Measurements from ENCODE around the gene ANKRD33B.
A peak's percentile ranks its signal among the peaks of the same experiment; 100 is the strongest.

Gene ANKRD33B

DNA sequence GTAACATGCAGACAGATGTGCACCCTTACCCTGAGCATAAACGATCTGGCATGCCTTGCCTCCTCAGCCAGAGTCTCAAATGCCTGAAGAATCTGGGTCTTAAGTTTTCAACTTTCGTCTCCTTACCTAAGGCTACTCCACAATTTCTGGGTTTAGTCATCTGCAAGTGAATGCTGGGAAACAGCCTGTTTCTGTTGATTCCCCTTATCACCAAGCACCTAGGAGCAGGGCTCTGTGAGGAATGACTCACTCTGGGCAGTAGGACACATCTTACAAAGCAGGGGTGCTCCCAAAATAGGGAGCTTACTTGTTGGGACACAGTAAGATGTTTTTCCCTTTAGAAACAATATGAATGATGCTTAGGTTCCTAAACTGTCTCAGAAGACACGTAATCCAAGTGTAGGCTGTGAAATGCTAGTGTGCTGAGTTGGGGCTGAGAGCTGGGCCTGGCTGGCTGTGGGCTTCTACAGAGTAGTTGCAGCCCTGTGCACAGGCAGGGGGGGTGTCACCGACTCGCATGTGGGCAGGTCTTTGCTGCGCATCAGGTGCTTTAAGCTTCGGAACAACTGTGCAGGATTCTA lies 139.1 kb downstream of the ANKRD33B start:
- Mint-ChIP-seq H3K36me3 (peaks cover 2% of the 10 kb centered on the region), H3K27me3 (no peaks in the 10 kb centered on the region), H3K27ac (no peak overlapping the region), H3K4me1 (ENCODE audit: low read depth) (peaks cover 40% of the 10 kb centered on the region), H3K4me3 (no peak overlapping the region), H3K9me3 (ENCODE audit: low read depth) (no peaks in the 10 kb centered on the region)

DNA sequence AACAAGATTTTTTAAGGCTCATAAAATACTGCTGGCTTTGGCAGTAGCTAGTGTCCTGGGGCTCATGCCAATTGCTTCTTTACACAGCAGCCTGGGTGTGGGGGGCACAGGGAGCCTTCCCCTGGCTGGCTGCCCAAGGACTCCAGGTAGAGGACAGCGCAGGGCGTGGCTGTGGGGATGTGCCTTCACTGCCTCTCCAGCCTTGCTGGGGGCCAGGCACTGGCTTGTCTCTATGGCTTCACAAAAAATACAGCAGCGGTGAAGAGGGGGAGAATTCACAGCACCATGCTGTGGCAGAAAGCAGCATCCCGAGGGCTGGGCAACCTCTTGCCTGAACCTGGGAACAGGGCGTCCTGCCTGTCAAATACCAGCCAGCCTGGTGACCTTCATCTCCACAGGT lies 139.8 kb downstream of the ANKRD33B start:
- H3K27me3 Mint-ChIP-seq = no peaks in the 10 kb centered on the region
- no peak overlapping the region for H3K27ac Mint-ChIP-seq
- peaks cover 2% of the 10 kb centered on the region for H3K36me3 Mint-ChIP-seq
- no peaks in the 10 kb centered on the region for H3K9me3 Mint-ChIP-seq (ENCODE audit: low read depth)
- H3K4me3 Mint-ChIP-seq = no peak overlapping the region
- H3K4me1 Mint-ChIP-seq (ENCODE audit: low read depth) = peaks cover 38% of the 10 kb centered on the region

DNA sequence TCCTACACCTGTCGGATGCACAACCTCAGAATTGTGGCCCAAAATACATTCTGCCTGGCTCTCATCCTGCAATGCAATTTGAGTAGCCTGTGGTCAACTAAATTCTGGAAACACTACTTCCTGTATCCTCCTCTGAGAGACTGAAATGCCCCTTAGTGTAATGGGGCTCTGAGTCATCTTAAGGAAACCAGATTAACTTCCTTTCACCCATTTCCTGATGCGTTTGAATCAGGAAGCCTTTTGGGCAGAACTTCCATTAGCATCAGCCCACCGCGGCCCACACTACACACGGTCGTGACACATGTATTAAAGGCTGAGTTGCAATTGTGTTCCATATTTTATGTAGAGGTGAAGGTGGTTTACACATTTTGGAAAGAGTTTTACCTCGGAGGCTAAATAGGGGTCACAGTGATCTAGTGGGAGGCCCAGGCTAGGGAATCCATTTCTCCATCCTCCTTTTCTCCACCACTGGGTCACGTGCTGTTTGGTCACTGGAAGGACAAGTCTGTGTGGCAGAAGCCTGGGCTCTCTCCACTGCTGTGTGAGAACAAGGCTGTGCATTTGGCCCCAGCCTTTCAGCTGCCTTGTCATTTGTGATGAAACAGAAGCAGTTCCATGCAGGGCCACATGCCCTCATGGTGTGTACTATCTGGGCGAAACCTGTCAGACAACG lies 141.2 kb downstream of the ANKRD33B start:
- peaks cover 32% of the 10 kb centered on the region for H3K4me1 Mint-ChIP-seq (ENCODE audit: low read depth)
- H3K27me3 Mint-ChIP-seq = no peaks in the 10 kb centered on the region
- no peaks in the 10 kb centered on the region for H3K9me3 Mint-ChIP-seq (ENCODE audit: low read depth)
- no peaks in the 10 kb centered on the region for H3K36me3 Mint-ChIP-seq
- H3K27ac Mint-ChIP-seq = peak overlapping the region; percentile 75
- H3K4me3 Mint-ChIP-seq = peak overlapping the region; percentile 4

DNA sequence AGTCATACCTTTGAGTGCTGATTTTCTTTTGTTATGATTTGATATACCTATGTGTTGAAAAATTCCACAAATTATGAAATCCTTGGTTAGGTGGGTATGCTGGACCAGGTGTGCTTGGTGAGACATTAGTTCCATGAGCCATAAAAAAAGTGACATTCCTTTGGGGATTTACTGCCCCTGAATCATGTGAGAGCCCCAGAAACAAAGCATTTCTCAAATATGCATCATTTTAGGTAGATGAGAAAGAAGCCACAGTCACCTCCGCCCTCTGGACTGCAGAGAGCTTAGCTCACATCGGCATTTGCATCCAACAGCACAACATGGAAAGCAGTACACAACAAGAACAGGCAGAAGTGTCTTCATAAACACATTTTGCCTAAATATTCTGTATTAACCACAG lies 141.9 kb downstream of the ANKRD33B start:
- Mint-ChIP-seq H3K9me3 (ENCODE audit: low read depth) (no peaks in the 10 kb centered on the region), H3K36me3 (no peaks in the 10 kb centered on the region), H3K27me3 (no peaks in the 10 kb centered on the region), H3K27ac (peak overlapping the region; percentile 75), H3K4me1 (ENCODE audit: low read depth) (peaks cover 30% of the 10 kb centered on the region), H3K4me3 (peak overlapping the region; percentile 4)

DNA sequence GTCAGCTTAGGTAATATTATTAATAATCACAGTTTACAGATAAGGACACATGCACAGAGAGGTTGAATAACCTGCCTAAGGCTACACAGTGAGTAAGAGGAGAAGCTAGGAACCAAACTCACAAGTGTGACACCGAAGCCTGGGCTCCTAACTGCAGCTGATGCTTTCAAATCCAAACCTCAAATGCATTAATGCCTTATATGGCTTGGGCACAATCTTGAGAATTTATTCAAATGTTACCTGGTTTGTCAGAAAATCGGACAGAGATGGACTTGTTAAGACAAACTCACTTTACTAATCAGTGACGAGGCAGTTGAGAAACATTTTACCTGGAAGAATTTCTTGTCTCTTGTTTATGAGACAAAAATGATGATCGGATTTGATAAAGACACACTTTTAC lies 142.5 kb downstream of the ANKRD33B start:
- no peak overlapping the region for H3K27ac Mint-ChIP-seq
- H3K4me3 Mint-ChIP-seq = no peak overlapping the region
- no peaks in the 10 kb centered on the region for H3K27me3 Mint-ChIP-seq
- no peaks in the 10 kb centered on the region for H3K36me3 Mint-ChIP-seq
- no peaks in the 10 kb centered on the region for H3K9me3 Mint-ChIP-seq (ENCODE audit: low read depth)
- peaks cover 30% of the 10 kb centered on the region for H3K4me1 Mint-ChIP-seq (ENCODE audit: low read depth)
